Ovary (tissue), 10 donors: ENCODE results near the gene SNTA1. TPM values are rescaled to one million over a fixed set of nuclear protein-coding genes. Genes with fewer than 3 reads are reported as not detected.

Experiments
- DNase-seq, 5 donors: peaks; one replicate each; pipeline ENCODE4 v3.0.0-alpha.2; 2019 to 2020
- H3K27ac ChIP-seq, 2 donors: fragments of 200-600 bp; one replicate each; pipeline versions ENCODE4 v1.5.1 to v1.8.0; 2019 to 2022
- H3K27me3 ChIP-seq: fragments of 200-600 bp; one replicate; pipeline ENCODE4 v1.8.0; 2022
- H3K36me3 ChIP-seq: fragments of 200-600 bp; sonication (generic); one replicate; pipeline ENCODE4 v1.5.1; 2019
- H3K4me1 ChIP-seq: one replicate; pipeline ENCODE4 v1.8.1; 2013; ENCODE audit warnings: mild to moderate bottlenecking, moderate library complexity; ENCODE audit not compliant: insufficient read depth
- H3K4me3 ChIP-seq: fragments of 200-600 bp; sonication (generic); one replicate; pipeline ENCODE4 v1.5.1; 2017
- H3K9me3 ChIP-seq, 2 donors: fragments of 200-600 bp in 1 of 2; sonication (generic) in 1 of 2; one replicate each; pipeline versions ENCODE4 v1.5.1 to v1.8.1; 2013 to 2019; ENCODE audit warnings: mild to moderate bottlenecking in 1 of 2, moderate library complexity in 1 of 2
- EP300 ChIP-seq: sonication (generic); formaldehyde crosslinking; IDR thresholded peaks from one replicate; pipeline ENCODE4 v1.6.1; 2017; ENCODE audit warnings: antibody characterized with exemption
- POLR2A ChIP-seq: fragments of 450-650 bp; IDR thresholded peaks from one replicate; pipeline ENCODE4 v1.6.1; 2017; ENCODE audit warnings: antibody characterized with exemption, mild to moderate bottlenecking, moderate library complexity
- WGBS, 3 donors: extraction: QIAGEN DNeasy Blood & Tissue Kit in 1 of 3; methylation state at CpG; one replicate each; pipeline versions ENCODE4 v1.1.5 to v1.1.7; 2013 to 2017; 5-methylcytosine and 5-hydroxymethylcytosine counted together
- intact Hi-C, 4 donors: fragments of 100-400 bp; cut with DNase I; formaldehyde crosslinking; loops; one replicate each; pipeline versions ENCODE4 v1.11.0 to v1.15.1; 2022 to 2023
- long read RNA-seq, 3 donors: library from polyadenylated mRNA in 2 of 3; unstranded in 2 of 3; transcript quantifications; one replicate each; pipeline ENCODE4 v2.0.0 and lab custom pipeline, GENCODE V29; 2021 to 2026
- polyA plus RNA-seq, 2 donors: library from polyadenylated mRNA; stranded (reverse); fragments of 200-250 nt in 1 of 2; fragments of 350-450 nt in 1 of 2; fragmentation: Illumina TruSeq in 1 of 2; extraction: RNeasy Lipid Tissue Mini Kit (QIAGEN cat#74804) in 1 of 2; gene quantifications; one replicate each; pipeline ENCODE4 v1.2.3, GENCODE V29; 2013 to 2014
- total RNA-seq, 7 donors: library from RNA; depleted of rRNA in 2 of 7; stranded (reverse); fragments of >200 nt in 2 of 7; fragmentation: NEBNext Ultra II Directional in 3 of 7; extraction: Animal tissue kit (Norgen Biotek cat#: 25700) in 3 of 7; gene quantifications; one replicate each; pipeline versions ENCODE4 v1.1.0 to v1.2.4, GENCODE V29; 2016 to 2023
- TF ChIP-seq, protein P1 (sequence below), 3 donors: fragments of 450-650 bp in 2 of 3; fragments of 200-600 bp in 1 of 3; IDR thresholded peaks; one replicate each; pipeline versions ENCODE4 v1.5.1 to v1.8.0; 2016 to 2022; ENCODE audit warnings: antibody characterized with exemption in 3 of 3, mild to moderate bottlenecking in 1 of 3
- donor health status: DM: no; HTN: no; CAD: no; lungs with moderate emphysema.
- donor health status: DM: no; HTN: no; CAD: no.
- donor health status: Bipolar disorder and iron deficiency.
- donor health status: DM: yes; HTN: yes; CAD: no.
- donor health status: DM: no; HTN: no; CAD: no.
- donor health status: DM: yes; HTN: yes; CAD: no.

The SNTA1 gene
- total RNA-seq = 10 to 100 TPM; 18.4 to 31.5 (median 24.2) TPM
- 10 to 100 TPM in 1 of 2 donors, 1 to 10 TPM in 1; 6.3 to 20.2 TPM for polyA plus RNA-seq
- long read RNA-seq, donor 1, partial matches to known transcripts = 29 of 35 reads
- long read RNA-seq, donor 1, other reads (novel, unspliced or antisense) = 6 of 35 reads
- long read RNA-seq, donor 2, partial matches to known transcripts = 9 of 13 reads
- long read RNA-seq, donor 2, other reads (novel, unspliced or antisense) = 0 of 13 reads
- long read RNA-seq, donor 3, transcript SNTA1-201 (8 exons, 2,342 nt) = major isoform, 43 of 58 reads
- long read RNA-seq, donor 3, partial matches to known transcripts = 8 of 58 reads
- long read RNA-seq, donor 3, other reads (novel, unspliced or antisense) = 7 of 58 reads

DNA sequence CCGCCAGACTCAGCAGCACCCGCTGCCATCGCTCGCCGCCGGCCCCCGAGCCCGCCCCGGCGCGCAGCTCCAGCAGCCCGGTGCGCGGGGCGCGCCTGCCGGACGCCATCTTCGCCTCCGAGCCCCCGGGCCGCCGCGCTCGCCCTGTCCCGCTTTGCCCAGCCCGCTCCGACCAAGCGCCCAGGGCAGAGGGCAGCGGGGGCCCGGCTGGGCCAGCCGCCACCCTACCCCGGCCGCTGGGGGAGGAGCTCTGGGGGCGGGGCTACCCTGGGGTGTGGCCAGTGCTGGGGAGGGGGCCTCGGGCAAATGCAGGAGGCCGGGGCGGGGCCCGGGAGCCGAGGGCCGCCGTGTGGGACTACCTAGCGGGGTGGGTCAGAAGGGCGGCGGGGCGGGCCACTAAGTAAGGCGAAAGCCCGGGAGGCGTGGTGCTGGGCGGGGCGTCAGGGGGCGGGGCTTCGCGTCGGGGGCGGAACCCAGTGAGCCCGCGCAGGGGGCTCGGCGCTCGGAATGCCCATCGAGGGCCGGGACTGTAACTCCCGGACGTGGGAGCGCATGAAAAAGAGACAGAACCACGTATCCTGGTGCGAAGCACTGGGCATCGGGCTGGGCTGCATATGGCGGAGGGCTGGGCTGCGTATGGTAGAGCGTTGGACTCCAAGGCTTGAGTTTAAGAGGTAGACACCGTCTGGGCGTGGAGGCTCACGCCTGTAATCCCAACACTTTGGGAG, at the start of gene SNTA1:
Gene SNTA1 (minus strand): TSS at position 252 of the 728 bp plus-strand sequence. CDS start 143 bp downstream, at position 109.
- peak within 1 kb of the TSS; percentile 71 for H3K4me3 ChIP-seq
- intact Hi-C loops = no loop called here
- H3K27me3 ChIP-seq = no peaks in the 10 kb centered on the region
- peak within 1 kb of the TSS; percentile 55 to 66 for H3K27ac ChIP-seq
- WGBS, 3 donors = 1% methylated on average over 29 to 75 of the region's 75 CpGs
- TF ChIP-seq POLR2A = no peak
- no peak for TF ChIP-seq EP300
- H3K4me1 ChIP-seq = peaks cover 2% of the 10 kb centered on the region
- no peaks in the 10 kb centered on the region for H3K36me3 ChIP-seq
- H3K9me3 ChIP-seq = no peaks in the 10 kb centered on the region
- peak; percentile 90 to 93 (median 92) for DNase-seq

DNA sequence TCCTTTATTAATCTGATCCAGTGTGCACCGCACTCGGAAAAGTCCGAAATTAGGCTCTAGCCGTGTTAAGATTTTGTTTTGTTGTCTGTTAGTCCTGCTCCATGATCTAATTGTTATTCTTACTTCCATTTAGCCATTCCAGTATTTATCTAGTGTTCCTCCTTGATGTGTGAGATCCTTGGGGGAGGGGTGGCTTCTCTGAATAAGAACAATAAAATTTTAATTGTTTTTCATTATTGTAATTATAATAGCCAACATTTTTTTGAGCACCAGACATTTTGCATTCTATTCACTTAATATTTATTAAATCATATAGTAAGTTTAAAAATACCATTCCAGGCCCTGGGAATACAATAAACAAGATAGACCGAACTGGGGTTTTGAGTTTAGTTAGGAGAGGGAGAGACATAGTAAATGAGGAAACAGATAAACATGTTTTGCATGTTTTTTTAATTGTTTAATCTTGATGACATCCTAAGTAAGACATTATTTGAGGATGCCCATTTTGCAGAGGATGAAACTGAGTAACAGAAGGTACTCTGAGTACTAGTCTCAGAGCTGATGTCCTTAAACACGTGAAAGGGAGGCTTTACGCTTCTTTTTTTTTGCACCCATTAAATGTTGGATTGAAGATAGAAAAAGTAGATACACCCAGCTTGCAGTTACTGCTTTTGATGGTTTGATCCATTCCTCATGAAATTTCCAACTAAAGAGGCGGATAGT, 47.5 kb upstream of the SNTA1 start:
- Histone ChIP-seq H3K9me3 (no peaks in the 10 kb centered on the region), H3K36me3 (no peaks in the 10 kb centered on the region), H3K27ac (no peak overlapping the region), H3K4me1 (peaks cover 6% of the 10 kb centered on the region), H3K4me3 (peak overlapping the region; percentile 94), H3K27me3 (no peaks in the 10 kb centered on the region)
- no peak for DNase-seq
- intact Hi-C loops = loop anchor here in 1 of 4 donors (10.0 kb wide), 1 partner anchor 154 kb away; no protein-coding TSS in a partner anchor
- 28 to 38% (median 29%) methylated on average over 8 of the region's 8 CpGs for WGBS, 3 donors
- no peak for TF ChIP-seq POLR2A
- TF ChIP-seq, protein P1, sequence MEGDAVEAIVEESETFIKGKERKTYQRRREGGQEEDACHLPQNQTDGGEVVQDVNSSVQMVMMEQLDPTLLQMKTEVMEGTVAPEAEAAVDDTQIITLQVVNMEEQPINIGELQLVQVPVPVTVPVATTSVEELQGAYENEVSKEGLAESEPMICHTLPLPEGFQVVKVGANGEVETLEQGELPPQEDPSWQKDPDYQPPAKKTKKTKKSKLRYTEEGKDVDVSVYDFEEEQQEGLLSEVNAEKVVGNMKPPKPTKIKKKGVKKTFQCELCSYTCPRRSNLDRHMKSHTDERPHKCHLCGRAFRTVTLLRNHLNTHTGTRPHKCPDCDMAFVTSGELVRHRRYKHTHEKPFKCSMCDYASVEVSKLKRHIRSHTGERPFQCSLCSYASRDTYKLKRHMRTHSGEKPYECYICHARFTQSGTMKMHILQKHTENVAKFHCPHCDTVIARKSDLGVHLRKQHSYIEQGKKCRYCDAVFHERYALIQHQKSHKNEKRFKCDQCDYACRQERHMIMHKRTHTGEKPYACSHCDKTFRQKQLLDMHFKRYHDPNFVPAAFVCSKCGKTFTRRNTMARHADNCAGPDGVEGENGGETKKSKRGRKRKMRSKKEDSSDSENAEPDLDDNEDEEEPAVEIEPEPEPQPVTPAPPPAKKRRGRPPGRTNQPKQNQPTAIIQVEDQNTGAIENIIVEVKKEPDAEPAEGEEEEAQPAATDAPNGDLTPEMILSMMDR (IDR thresholded peaks at IDR 0.05) = no peak

DNA sequence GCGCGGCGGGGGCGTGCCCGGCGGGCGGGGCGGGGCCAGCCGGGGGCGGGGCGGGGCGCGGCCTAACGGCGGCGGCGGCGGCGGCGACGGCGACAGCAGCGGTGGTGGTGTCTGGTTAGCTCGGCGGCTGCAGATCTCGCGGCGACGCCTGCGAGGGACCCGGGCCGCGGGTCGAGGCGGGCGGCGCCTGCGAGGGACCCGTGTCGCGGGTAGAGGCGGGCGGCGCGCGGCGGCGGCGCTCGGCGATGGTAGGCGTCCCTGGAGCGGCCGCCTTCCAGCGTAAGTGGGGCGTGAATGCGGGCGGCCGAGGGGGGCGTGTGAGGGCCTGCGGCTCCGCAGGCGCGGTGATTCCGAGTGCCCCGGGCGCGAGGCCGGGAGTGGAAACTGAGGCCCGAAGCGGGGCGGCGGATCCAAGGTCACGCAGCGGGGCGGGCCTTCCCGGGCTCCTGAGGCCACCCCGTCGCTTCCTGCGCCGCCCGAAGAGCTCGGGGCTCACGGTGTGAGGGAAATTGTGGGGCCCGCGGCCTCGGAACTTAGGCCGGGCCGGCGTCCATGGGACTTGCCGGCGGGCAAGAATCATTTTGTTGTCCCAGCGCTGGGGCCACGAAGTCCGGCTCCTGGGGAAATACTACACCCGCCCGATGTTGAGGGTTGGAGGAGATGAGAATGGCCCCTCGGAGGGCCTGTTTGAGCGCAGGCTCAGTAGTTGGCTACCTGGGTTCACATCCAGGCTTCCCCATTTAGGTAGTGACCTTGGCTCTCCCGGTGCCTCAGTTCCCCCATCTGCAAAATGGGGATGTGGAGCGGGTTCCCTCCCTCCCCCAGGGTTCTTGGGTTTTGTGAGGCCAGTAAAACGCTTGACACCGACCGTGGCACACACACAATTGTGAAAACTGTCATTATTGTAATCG, 46.7 kb upstream of the SNTA1 start, which contains the start of gene CBFA2T2:
Gene CBFA2T2 (plus strand): TSS at position 74 of the 911 bp plus-strand sequence. CDS start 172 bp downstream, at position 246.
- WGBS, 3 donors = 0 to 1% (median 1%) methylated on average over 42 to 105 of the region's 105 CpGs
- H3K36me3 ChIP-seq = no peaks in the 10 kb centered on the region

More for the DNA sequence above, 46.7 kb upstream of the SNTA1 start, which contains the start of gene CBFA2T2:
- Histone ChIP-seq H3K9me3 (no peaks in the 10 kb centered on the region), H3K27ac (peak within 1 kb of the TSS; percentile 86 to 94), H3K27me3 (no peaks in the 10 kb centered on the region), H3K4me3 (peak within 1 kb of the TSS; percentile 94), H3K4me1 (peaks cover 6% of the 10 kb centered on the region)
- intact Hi-C loops = loop anchor here in 1 of 4 donors (10.0 kb wide), 1 partner anchor 155 kb away; no protein-coding TSS in a partner anchor
- TF ChIP-seq, protein P1 (IDR thresholded peaks at IDR 0.05) = no peak
- TF ChIP-seq POLR2A (no peak), EP300 (no peak)
- peak; percentile 66 to 84 (median 77) for DNase-seq
